Fibroblast of lung (primary cell): ENCODE data around the gene EIF4G1.

Experiments used
- EZH2 ChIP-seq: IDR thresholded peaks from 2 replicates; pipeline ENCODE4 v1.5.1; 2012; ENCODE audit warnings: low read length, control low read depth, mild to moderate bottlenecking; ENCODE audit errors: missing control alignments
- TF ChIP-seq, protein P1 (sequence below), 2 donors: IDR thresholded peaks in 1 of 2; conservative IDR thresholded peaks in 1 of 2; 1 replicate in 1 of 2; 2 replicates in 1 of 2; pipeline ENCODE4 v1.5.1; 2011 to 2012; ENCODE audit warnings: low read length in 2 of 2, control low read depth in 1 of 2, inconsistent platforms in 1 of 2, low read depth in 1 of 2, mild to moderate bottlenecking in 1 of 2

- TF ChIP-seq, protein P1, sequence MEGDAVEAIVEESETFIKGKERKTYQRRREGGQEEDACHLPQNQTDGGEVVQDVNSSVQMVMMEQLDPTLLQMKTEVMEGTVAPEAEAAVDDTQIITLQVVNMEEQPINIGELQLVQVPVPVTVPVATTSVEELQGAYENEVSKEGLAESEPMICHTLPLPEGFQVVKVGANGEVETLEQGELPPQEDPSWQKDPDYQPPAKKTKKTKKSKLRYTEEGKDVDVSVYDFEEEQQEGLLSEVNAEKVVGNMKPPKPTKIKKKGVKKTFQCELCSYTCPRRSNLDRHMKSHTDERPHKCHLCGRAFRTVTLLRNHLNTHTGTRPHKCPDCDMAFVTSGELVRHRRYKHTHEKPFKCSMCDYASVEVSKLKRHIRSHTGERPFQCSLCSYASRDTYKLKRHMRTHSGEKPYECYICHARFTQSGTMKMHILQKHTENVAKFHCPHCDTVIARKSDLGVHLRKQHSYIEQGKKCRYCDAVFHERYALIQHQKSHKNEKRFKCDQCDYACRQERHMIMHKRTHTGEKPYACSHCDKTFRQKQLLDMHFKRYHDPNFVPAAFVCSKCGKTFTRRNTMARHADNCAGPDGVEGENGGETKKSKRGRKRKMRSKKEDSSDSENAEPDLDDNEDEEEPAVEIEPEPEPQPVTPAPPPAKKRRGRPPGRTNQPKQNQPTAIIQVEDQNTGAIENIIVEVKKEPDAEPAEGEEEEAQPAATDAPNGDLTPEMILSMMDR (conservative IDR thresholded peaks at IDR 0.05 in 1 of 2, IDR thresholded peaks at IDR 0.05 in 1 of 2; ENCODE audit: low read depth in 1 of 2, low read length in 2 of 2) = no peak
- no peak for TF ChIP-seq EZH2
Observed at GRCh38 chr3:184315871-184316661, 1.7 kb downstream of the EIF4G1 start.
